ENCODE results near the gene GCNT2.
A peak's percentile ranks its signal among the peaks of the same experiment; 100 is the strongest.
"Not testable (repeated sequence)": the region's sequence is repeated elsewhere in the genome, so short reads cannot be mapped to it uniquely, and the experiment has no call there.

GCNT2 gene

GRCh38 chr6:10514049-10514780 is 6.9 kb upstream of the GCNT2 start:
- Histone ChIP-seq H3K4me3 (ENCODE audit: low read depth, low read length) (no peak overlapping the region), H2BK5ac (ENCODE audit: low read depth, low read length, poor library complexity) (no peak overlapping the region), H3K36me3 (ENCODE audit: control insufficient read depth in 1 of 2, insufficient read depth in 2 of 2, low read length in 2 of 2) (no peaks in the 10 kb centered on the region), H2BK120ac (ENCODE audit: insufficient read depth, low read length, poor library complexity) (peak overlapping the region; percentile 86), H3K9ac (ENCODE audit: low read length) (no peak overlapping the region), H3K23ac (ENCODE audit: low read length) (no peak overlapping the region), H2BK12ac (ENCODE audit: low read length) (peak overlapping the region; percentile 92), H3K18ac (ENCODE audit: low read length) (no peak overlapping the region), H2AK5ac (ENCODE audit: low read length) (peak overlapping the region; percentile 18), H3K79me1 (ENCODE audit: low read length) (peaks cover 2% of the 10 kb centered on the region), H3K27me3 (ENCODE audit: insufficient read depth, low read length) (no peaks in the 10 kb centered on the region), H4K12ac (ENCODE audit: low read depth, low read length) (no peak overlapping the region), H3K9me3 (ENCODE audit: insufficient read depth, low read depth, low read length) (no peaks in the 10 kb centered on the region), H4K91ac (ENCODE audit: low read depth, low read length) (peak overlapping the region; percentile 47), H3K79me2 (ENCODE audit: control insufficient read depth, insufficient read depth, low read length, poor library complexity) (no peaks in the 10 kb centered on the region), H3K4ac (ENCODE audit: low read depth, low read length) (no peak overlapping the region), H3K4me1 (ENCODE audit: control insufficient read depth in 1 of 2, insufficient read depth in 2 of 2, low read length in 2 of 2) (peaks cover 3 to 4% of the 10 kb centered on the region in 2 experiments), H2AFZ (ENCODE audit: insufficient read depth, low read length, poor library complexity) (no peak overlapping the region), H3K14ac (ENCODE audit: low read length) (no peak overlapping the region), H3K4me2 (ENCODE audit: low read length) (no peak overlapping the region), H4K8ac (ENCODE audit: low read depth, low read length) (no peak overlapping the region), H3K27ac (ENCODE audit: low read depth, low read length) (no peak overlapping the region)
- WGBS (ENCODE audit: extremely low coverage, insufficient coverage, insufficient read length): no CpG with 5 or more reads among the region's 15 CpGs
- DNase-seq: no peak

DNA sequence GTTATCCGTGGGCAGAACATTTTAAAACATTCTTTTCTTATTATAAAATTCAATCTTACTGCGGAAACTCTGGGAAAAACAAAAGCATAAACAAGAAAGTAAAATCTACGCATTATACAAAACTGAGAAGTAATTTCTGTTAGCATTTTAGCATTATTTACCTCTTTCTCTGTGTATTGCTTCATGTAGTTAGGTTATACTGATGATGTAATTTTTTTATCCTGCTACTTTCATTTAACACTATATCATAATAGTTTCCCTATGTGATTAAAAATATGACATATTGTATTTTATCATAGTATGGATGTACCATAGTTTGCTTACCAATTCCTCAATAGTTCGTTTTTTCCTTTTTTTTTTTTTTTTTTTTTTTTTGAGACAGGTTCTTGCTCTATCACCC is 4.2 kb upstream of the GCNT2 start:
- no peak overlapping the region for H3K23ac ChIP-seq (ENCODE audit: low read length)
- H3K18ac ChIP-seq (ENCODE audit: low read length): no peak overlapping the region
- no peak for DNase-seq
- no peak overlapping the region for H2BK120ac ChIP-seq (ENCODE audit: insufficient read depth, low read length, poor library complexity)
- no peak overlapping the region for H2AK5ac ChIP-seq (ENCODE audit: low read length)
- H3K14ac ChIP-seq (ENCODE audit: low read length): no peak overlapping the region
- no peaks in the 10 kb centered on the region for H3K27me3 ChIP-seq (ENCODE audit: insufficient read depth, low read length)
- H3K9ac ChIP-seq (ENCODE audit: low read length): no peak overlapping the region
- H3K9me3 ChIP-seq (ENCODE audit: insufficient read depth, low read depth, low read length): no peaks in the 10 kb centered on the region
- H3K79me2 ChIP-seq (ENCODE audit: control insufficient read depth, insufficient read depth, low read length, poor library complexity): peaks cover 2% of the 10 kb centered on the region
- no peak overlapping the region for H4K12ac ChIP-seq (ENCODE audit: low read depth, low read length)
- H2BK5ac ChIP-seq (ENCODE audit: low read depth, low read length, poor library complexity): no peak overlapping the region
- no peak overlapping the region for H3K27ac ChIP-seq (ENCODE audit: low read depth, low read length)
- peaks cover 7 to 10% of the 10 kb centered on the region in 2 experiments for H3K4me1 ChIP-seq (ENCODE audit: control insufficient read depth in 1 of 2, insufficient read depth in 2 of 2, low read length in 2 of 2)
- H4K8ac ChIP-seq (ENCODE audit: low read depth, low read length): no peak overlapping the region
- H3K4me2 ChIP-seq (ENCODE audit: low read length): no peak overlapping the region
- WGBS (ENCODE audit: extremely low coverage, insufficient coverage, insufficient read length): no CpG with 5 or more reads among the region's 4 CpGs
- peaks cover 7% of the 10 kb centered on the region for H3K79me1 ChIP-seq (ENCODE audit: low read length)
- H3K4me3 ChIP-seq (ENCODE audit: low read depth, low read length): no peak overlapping the region
- no peak overlapping the region for H4K91ac ChIP-seq (ENCODE audit: low read depth, low read length)
- H2AFZ ChIP-seq (ENCODE audit: insufficient read depth, low read length, poor library complexity): no peak overlapping the region
- H3K4ac ChIP-seq (ENCODE audit: low read depth, low read length): no peak overlapping the region
- H2BK12ac ChIP-seq (ENCODE audit: low read length): no peak overlapping the region
- no peaks in the 10 kb centered on the region for H3K36me3 ChIP-seq (ENCODE audit: control insufficient read depth in 1 of 2, insufficient read depth in 2 of 2, low read length in 2 of 2)

DNA sequence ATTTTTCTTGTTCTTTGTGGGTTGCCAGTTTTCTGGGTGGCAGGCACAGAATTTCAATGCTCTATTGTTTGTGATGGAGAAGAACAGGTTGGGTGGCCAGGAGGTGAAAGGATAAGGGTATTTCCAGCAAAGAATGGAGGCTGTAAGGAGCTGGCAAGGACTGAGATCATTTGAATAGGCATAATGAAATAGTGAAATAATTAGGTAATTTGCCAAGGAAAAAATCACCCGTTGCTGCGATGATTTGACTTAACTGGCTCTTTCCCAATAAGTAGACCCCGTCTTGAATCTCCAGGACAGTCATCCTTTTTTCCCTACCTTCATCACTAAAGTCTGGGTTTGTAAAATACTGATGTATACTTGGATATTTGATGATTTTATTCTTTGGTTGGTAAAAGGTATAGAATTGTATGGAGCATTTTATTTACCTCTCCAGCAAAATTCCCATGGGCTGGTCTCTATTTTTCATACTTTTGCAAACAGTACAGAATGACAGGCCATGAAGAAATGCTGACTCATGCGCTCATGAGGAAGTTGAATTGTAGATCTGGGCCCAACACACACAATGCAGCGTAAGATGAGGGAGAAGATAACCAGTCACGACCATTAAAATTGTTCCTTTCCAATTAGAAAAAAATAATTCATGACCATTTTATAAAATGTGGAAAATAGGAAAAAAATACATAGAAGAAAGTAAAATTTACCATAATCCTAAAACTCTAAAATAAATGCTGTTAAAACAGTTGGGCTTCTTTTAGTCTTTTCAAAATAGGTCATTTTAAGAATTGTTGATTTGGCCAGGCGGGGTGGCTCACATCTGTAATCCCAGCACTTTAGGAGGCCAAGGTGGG is 2.4 kb upstream of the GCNT2 start:
- Histone ChIP-seq H4K12ac (ENCODE audit: low read depth, low read length) (no peak overlapping the region), H3K9ac (ENCODE audit: low read length) (no peak overlapping the region), H3K36me3 (ENCODE audit: control insufficient read depth in 1 of 2, insufficient read depth in 2 of 2, low read length in 2 of 2) (no peaks in the 10 kb centered on the region), H3K27ac (ENCODE audit: low read depth, low read length) (peak overlapping the region; percentile 61), H3K9me3 (ENCODE audit: insufficient read depth, low read depth, low read length) (no peaks in the 10 kb centered on the region), H3K18ac (ENCODE audit: low read length) (no peak overlapping the region), H2BK5ac (ENCODE audit: low read depth, low read length, poor library complexity) (no peak overlapping the region), H2AFZ (ENCODE audit: insufficient read depth, low read length, poor library complexity) (no peak overlapping the region), H2BK120ac (ENCODE audit: insufficient read depth, low read length, poor library complexity) (no peak overlapping the region), H3K79me1 (ENCODE audit: low read length) (peaks cover 12% of the 10 kb centered on the region), H3K23ac (ENCODE audit: low read length) (no peak overlapping the region), H3K14ac (ENCODE audit: low read length) (no peak overlapping the region), H3K4me2 (ENCODE audit: low read length) (no peak overlapping the region), H3K4ac (ENCODE audit: low read depth, low read length) (no peak overlapping the region), H3K4me1 (ENCODE audit: control insufficient read depth in 1 of 2, insufficient read depth in 2 of 2, low read length in 2 of 2) (peaks cover 10 to 12% of the 10 kb centered on the region in 2 experiments), H3K27me3 (ENCODE audit: insufficient read depth, low read length) (no peaks in the 10 kb centered on the region), H2AK5ac (ENCODE audit: low read length) (no peak overlapping the region), H4K8ac (ENCODE audit: low read depth, low read length) (no peak overlapping the region), H4K91ac (ENCODE audit: low read depth, low read length) (no peak overlapping the region), H3K4me3 (ENCODE audit: low read depth, low read length) (no peak overlapping the region), H3K79me2 (ENCODE audit: control insufficient read depth, insufficient read depth, low read length, poor library complexity) (peaks cover 2% of the 10 kb centered on the region), H2BK12ac (ENCODE audit: low read length) (peak overlapping the region; percentile 58)
- DNase-seq: peak; percentile 39 to 41
- WGBS (ENCODE audit: extremely low coverage, insufficient coverage, insufficient read length): no CpG with 5 or more reads among the region's 7 CpGs

DNA sequence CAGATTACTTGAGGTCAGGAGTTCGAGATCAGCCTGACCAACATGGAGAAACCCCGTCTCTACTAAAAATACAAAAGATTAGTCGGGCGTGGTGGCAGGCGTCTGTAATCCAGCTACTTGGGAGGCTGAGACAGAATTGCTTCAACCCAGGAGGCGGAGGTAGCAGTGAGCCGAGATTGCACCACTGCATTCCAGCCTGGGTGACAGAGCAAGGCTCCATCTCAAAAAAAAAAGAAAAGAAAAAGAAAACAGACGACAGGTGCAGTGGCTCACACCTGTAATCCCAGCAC is 1.8 kb upstream of the GCNT2 start:
- not testable (repeated sequence) for H3K79me2 ChIP-seq (ENCODE audit: control insufficient read depth, insufficient read depth, low read length, poor library complexity); H2AK5ac ChIP-seq (ENCODE audit: low read length); H4K8ac ChIP-seq (ENCODE audit: low read depth, low read length); H3K9me3 ChIP-seq (ENCODE audit: insufficient read depth, low read depth, low read length); H4K91ac ChIP-seq (ENCODE audit: low read depth, low read length); H3K4ac ChIP-seq (ENCODE audit: low read depth, low read length); H3K27me3 ChIP-seq (ENCODE audit: insufficient read depth, low read length); H3K9ac ChIP-seq (ENCODE audit: low read length); H3K4me2 ChIP-seq (ENCODE audit: low read length); H2AFZ ChIP-seq (ENCODE audit: insufficient read depth, low read length, poor library complexity); H3K18ac ChIP-seq (ENCODE audit: low read length); H3K36me3 ChIP-seq (ENCODE audit: control insufficient read depth in 1 of 2, insufficient read depth in 2 of 2, low read length in 2 of 2); H3K4me3 ChIP-seq (ENCODE audit: low read depth, low read length); H3K23ac ChIP-seq (ENCODE audit: low read length); H4K12ac ChIP-seq (ENCODE audit: low read depth, low read length); H2BK5ac ChIP-seq (ENCODE audit: low read depth, low read length, poor library complexity); H3K14ac ChIP-seq (ENCODE audit: low read length)
- Histone ChIP-seq H3K4me1 (ENCODE audit: control insufficient read depth in 1 of 2, insufficient read depth in 2 of 2, low read length in 2 of 2) (peaks cover 10 to 14% of the 10 kb centered on the region in 2 experiments), H3K27ac (ENCODE audit: low read depth, low read length) (peak overlapping the region; percentile 54), H2BK12ac (ENCODE audit: low read length) (peak overlapping the region; percentile 58), H3K79me1 (ENCODE audit: low read length) (peaks cover 14% of the 10 kb centered on the region), H2BK120ac (ENCODE audit: insufficient read depth, low read length, poor library complexity) (peak overlapping the region; percentile 49)
- DNase-seq: peak; percentile 44 to 55
- no CpG with 5 or more reads among the region's 8 CpGs for WGBS (ENCODE audit: extremely low coverage, insufficient coverage, insufficient read length)
